OCI-LY7 (cell line): Measurements from ENCODE around the gene AIMP1. TPM values are rescaled to one million over a fixed set of nuclear protein-coding genes. Genes with fewer than 3 reads are reported as not detected.

Source experiments
- BruUV-seq: library from RNA; stranded (reverse); fragments of 400-500 nt; replicated peaks from 2 replicates; lab custom pipeline; 2021; lab: Mats Ljungman, UMichigan
- CTCF ChIA-PET: fragments of 300-600 bp; sonication (Branson Sonifier 250); formaldehyde crosslinking; loops from one replicate; lab custom pipeline; 2022; ENCODE audit warnings: antibody characterized with exemption; ENCODE audit not compliant: unreplicated experiment; lab: Charles Lee
- POLR2A ChIA-PET: fragments of 300-600 bp; sonication (Branson Sonifier 250); formaldehyde crosslinking; loops from one replicate; lab custom pipeline; 2022; ENCODE audit warnings: antibody characterized with exemption; lab: Charles Lee
- DNase-seq: peaks from one replicate; pipeline ENCODE4 v3.0.0-alpha.2; 2015; ENCODE audit warnings: low spot score
- H2AFZ ChIP-seq: fragments of 200-600 bp; sonication (generic), shearing (Covaris generic); 2 replicates; pipeline ENCODE4 v1.6.1; 2014; ENCODE audit warnings: mild to moderate bottlenecking, antibody characterized with exemption, low read length, moderate library complexity
- H3K27ac ChIP-seq: fragments of 200-600 bp; sonication (generic); 2 replicates; pipeline ENCODE4 v1.5.1; 2014; ENCODE audit warnings: mixed run types, low read depth, mild to moderate bottlenecking, moderate library complexity, low read length, inconsistent platforms; ENCODE audit not compliant: poor library complexity, severe bottlenecking
- H3K36me3 ChIP-seq: fragments of 200-600 bp; sonication (generic); 2 replicates; pipeline ENCODE4 v1.6.1; 2014; ENCODE audit warnings: mild to moderate bottlenecking, antibody characterized with exemption, low read length, moderate library complexity, mixed read lengths; ENCODE audit not compliant: insufficient read depth
- H3K4me1 ChIP-seq: fragments of 200-600 bp; sonication (generic); 2 replicates; pipeline ENCODE4 v1.5.1; 2014; ENCODE audit warnings: mild to moderate bottlenecking, low read length; ENCODE audit not compliant: insufficient read depth, poor library complexity, severe bottlenecking
- H3K4me2 ChIP-seq: fragments of 200-600 bp; sonication (generic); 2 replicates; pipeline ENCODE4 v1.6.1; 2014; ENCODE audit warnings: mild to moderate bottlenecking, low read length
- H3K4me3 ChIP-seq: fragments of 200-600 bp; sonication (generic); 2 replicates; pipeline ENCODE4 v1.5.1; 2014; ENCODE audit warnings: mild to moderate bottlenecking, low read depth, low read length; ENCODE audit not compliant: poor library complexity, severe bottlenecking
- H3K79me2 ChIP-seq: fragments of 200-600 bp; sonication (generic); 2 replicates; pipeline ENCODE4 v1.6.1; 2016; ENCODE audit warnings: low read depth, mild to moderate bottlenecking, low read length, moderate library complexity, mixed read lengths; ENCODE audit not compliant: insufficient read depth
- H3K9me2 ChIP-seq: fragments of 200-600 bp; sonication (generic); 2 replicates; pipeline ENCODE4 v1.6.1; 2016; ENCODE audit warnings: mild to moderate bottlenecking, low read length, mixed read lengths; ENCODE audit not compliant: insufficient read depth
- H3K9me3 ChIP-seq: fragments of 200-600 bp; sonication (generic); 2 replicates; pipeline ENCODE4 v1.6.1; 2014; ENCODE audit warnings: mild to moderate bottlenecking, mixed run types, low read length, mixed read lengths
- H4K20me1 ChIP-seq: fragments of 200-600 bp; sonication (generic); 2 replicates; pipeline ENCODE4 v1.6.1; 2014; ENCODE audit warnings: mild to moderate bottlenecking, antibody characterized with exemption, low read length, moderate library complexity, mixed read lengths; ENCODE audit not compliant: insufficient read depth
- CTCF ChIP-seq: fragments of 200-600 bp; sonication (generic); conservative IDR thresholded peaks from 2 replicates; pipeline ENCODE4 v1.5.1; 2014; ENCODE audit warnings: mild to moderate bottlenecking, antibody characterized with exemption, low read length, moderate library complexity, mixed read lengths
- EZH2phosphoT487 ChIP-seq: fragments of 200-600 bp; sonication (generic); IDR thresholded peaks from 2 replicates; pipeline ENCODE4 v1.6.1; 2018; ENCODE audit warnings: low read depth, borderline replicate concordance, mild to moderate bottlenecking, mixed run types, antibody characterized with exemption, low read length, moderate library complexity, mixed read lengths
- intact Hi-C: fragments of 100-400 bp; cut with micrococcal nuclease; formaldehyde crosslinking; loops from one replicate; pipeline ENCODE4 v1.10.0; 2022; ENCODE audit not compliant: unreplicated experiment
- total RNA-seq, 2 experiments: library from RNA; depleted of rRNA in 1 of 2; stranded (reverse); fragments of >200 nt in 1 of 2; shearing (Covaris generic) in 1 of 2; gene quantifications; 2 replicates each; pipeline ENCODE4 v1.2.3, GENCODE V29; 2014 to 2022

The AIMP1 gene
- total RNA-seq, 2 experiments from 2014 or later = 17.4 to 51.7 TPM

DNA sequence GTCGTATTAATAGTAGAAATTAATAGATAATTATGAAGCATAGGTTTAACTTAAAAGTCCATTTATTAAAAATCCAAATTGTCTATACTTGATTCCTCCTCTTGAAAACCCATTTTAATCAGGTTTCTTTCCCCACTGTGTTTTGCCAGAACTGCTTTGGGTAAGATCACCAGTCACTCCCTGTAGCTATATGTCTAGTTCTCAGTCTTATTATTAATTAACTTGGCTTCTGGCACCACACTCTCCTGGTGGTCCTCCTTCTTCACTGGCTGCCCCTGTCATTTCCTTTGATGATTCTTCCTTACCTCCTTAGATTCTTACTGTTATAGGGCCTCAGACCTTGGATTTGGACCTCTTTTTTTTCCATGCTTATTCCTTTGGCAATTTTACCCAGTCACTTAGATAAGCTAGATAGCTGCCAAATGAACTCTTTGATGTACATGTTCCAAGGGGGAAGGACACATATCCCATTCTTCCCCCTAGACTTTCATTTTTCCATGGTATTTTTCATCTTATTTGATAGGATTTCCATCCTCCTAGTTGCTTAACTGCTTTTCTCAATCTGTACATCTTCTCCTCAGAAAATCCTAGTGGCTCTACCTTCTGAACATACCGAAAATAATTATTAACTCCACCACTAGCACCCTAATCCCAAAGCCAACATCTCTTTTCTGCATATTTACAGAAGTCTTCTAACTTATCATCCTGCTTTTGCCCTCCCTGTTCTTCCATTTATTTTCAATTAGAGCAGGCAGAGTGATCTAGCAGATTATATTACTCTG lies 27.7 kb downstream of the AIMP1 start:
- Histone ChIP-seq H2AFZ (no peak overlapping the region), H3K79me2 (peaks cover 36% of the 10 kb centered on the region), H3K4me3 (no peak overlapping the region), H3K4me2 (no peak overlapping the region), H3K27ac (no peak overlapping the region), H3K36me3 (peaks cover 75% of the 10 kb centered on the region), H3K4me1 (no peaks in the 10 kb centered on the region), H4K20me1 (no peaks in the 10 kb centered on the region), H3K9me2 (no peaks in the 10 kb centered on the region), H3K9me3 (peaks cover 8% of the 10 kb centered on the region; the same call in 1 of the 2 replicates)
- POLR2A ChIA-PET = interaction anchor here (0.7 kb wide), 1 partner anchor 54 kb away, joined by 3 read pairs; no protein-coding TSS in a partner anchor
- CTCF ChIA-PET = no interaction called here
- TF ChIP-seq CTCF = no peak
- no peak for TF ChIP-seq EZH2phosphoT487
- intact Hi-C loops = no loop called here
- DNase-seq = no peak
- BruUV-seq = no TSS peak

- CTCF ChIA-PET = no interaction called here
- Histone ChIP-seq H3K27ac (no peak overlapping the region), H4K20me1 (no peaks in the 10 kb centered on the region), H3K9me2 (no peaks in the 10 kb centered on the region), H2AFZ (no peak overlapping the region), H3K4me1 (no peaks in the 10 kb centered on the region), H3K4me2 (no peak overlapping the region), H3K79me2 (peaks cover 36% of the 10 kb centered on the region), H3K4me3 (no peak overlapping the region), H3K9me3 (peaks cover 8% of the 10 kb centered on the region; the same call in 1 of the 2 replicates), H3K36me3 (peaks cover 75% of the 10 kb centered on the region)
- POLR2A ChIA-PET = interaction anchor here (0.7 kb wide), 1 partner anchor 54 kb away, joined by 3 read pairs; no protein-coding TSS in a partner anchor
- intact Hi-C loops = no loop called here
- no peak for TF ChIP-seq EZH2phosphoT487
- TF ChIP-seq CTCF = no peak
- DNase-seq = no peak
- no TSS peak for BruUV-seq
Measured at GRCh38 chr4:106344647-106344970, 28.3 kb downstream of the AIMP1 start.

DNA sequence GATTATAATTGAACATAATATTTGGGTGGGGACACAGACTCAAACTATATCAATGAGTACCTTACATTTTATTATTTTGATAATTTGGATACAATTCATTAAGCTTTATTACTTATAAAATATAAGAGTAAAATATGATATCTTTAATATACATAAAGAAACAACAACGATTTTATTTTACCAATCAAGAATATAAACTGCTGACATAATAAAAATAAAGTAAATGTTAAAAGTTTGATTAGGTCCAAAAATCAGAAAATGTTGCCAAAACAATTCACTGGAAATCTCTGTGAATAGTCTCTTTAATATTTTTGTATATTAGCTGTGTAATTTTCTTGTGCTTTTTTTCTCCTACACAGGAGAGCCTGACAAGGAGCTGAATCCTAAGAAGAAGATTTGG lies 30.8 kb downstream of the AIMP1 start:
- no peak for TF ChIP-seq CTCF
- no peak for TF ChIP-seq EZH2phosphoT487
- H3K9me3 ChIP-seq = no peaks in the 10 kb centered on the region
- intact Hi-C loops = no loop called here
- H3K4me1 ChIP-seq = no peaks in the 10 kb centered on the region
- no peak overlapping the region for H3K4me3 ChIP-seq
- ChIA-PET CTCF (no interaction called here), POLR2A (interaction anchor here (0.7 to 1.2 kb wide), 3 partner anchors 16 to 1597 kb away, joined by 3 read pairs; no protein-coding TSS in a partner anchor)
- H3K79me2 ChIP-seq = peaks cover 18% of the 10 kb centered on the region; the same call in 1 of the 2 replicates
- H2AFZ ChIP-seq = no peak overlapping the region
- no TSS peak for BruUV-seq
- H3K27ac ChIP-seq = no peak overlapping the region
- no peak overlapping the region for H3K4me2 ChIP-seq
- peaks cover 63% of the 10 kb centered on the region for H3K36me3 ChIP-seq
- no peaks in the 10 kb centered on the region for H3K9me2 ChIP-seq
- no peak for DNase-seq
- no peaks in the 10 kb centered on the region for H4K20me1 ChIP-seq
